HG03159 (cell line): Measurements from ENCODE around the gene DYNLRB2.

Source experiments
- ATAC-seq: cut with Tn5 transposase; IDR thresholded peaks from one replicate; pipeline ENCODE4 v1.9.1; 2021; ENCODE audit warnings: mild to moderate bottlenecking, moderate library complexity; ENCODE audit not compliant: unreplicated experiment

Gene DYNLRB2

DNA sequence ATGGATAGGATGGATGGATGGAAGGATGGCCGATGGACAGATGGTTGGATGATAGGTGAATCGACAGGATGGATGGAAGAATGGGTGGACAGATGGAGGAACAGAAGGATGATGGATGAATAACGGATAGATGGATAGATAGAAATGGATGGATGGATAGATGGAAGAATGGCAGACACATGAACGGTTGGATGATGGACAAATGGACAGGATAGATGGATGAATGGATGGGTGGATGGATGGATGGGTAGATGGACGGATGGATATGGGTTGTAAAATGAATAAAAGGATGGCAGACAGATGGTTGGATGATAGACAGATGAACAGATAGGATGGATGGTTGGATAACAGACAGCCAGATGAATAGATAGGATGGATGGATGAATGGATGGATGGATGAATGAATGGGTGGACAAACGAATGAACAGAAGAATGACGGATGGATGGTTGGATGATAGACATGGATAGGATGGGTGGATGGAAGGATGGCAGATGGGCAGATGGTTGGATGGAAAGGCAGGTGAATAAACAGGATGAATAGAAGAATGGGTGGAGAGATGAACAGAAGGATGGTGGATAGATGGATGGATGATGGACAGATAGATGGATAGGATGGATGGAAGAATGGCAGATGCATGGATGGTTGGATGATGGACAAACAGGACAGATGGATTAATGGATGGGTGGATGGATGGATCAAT, 55.9 kb downstream of the DYNLRB2 start:
- no peak for ATAC-seq

DNA sequence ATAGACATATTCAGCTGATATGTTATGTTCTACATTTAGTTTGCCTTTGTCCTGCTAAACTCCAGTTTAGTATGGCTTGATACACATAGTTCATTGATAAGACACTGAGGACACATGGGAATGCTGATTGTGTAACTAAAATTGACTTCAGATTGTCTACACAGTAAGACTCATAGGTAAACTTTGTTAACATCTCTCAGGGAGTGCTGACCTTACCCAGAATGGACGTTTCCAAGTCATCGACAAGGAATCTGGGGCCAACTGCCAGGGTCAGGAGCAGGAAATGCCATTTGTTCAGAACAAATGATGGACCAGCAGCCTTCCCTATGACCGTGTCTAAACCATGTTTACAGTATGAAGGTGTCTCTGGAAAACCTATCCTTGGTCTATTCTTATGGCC, 58.7 kb downstream of the DYNLRB2 start:
- ATAC-seq, result no peak
